GM21367 (cell line): ENCODE measurements around the gene TBC1D8.

Experiments
- ATAC-seq: cut with Tn5 transposase; IDR thresholded peaks from one replicate; pipeline ENCODE4 v1.9.1; 2021; ENCODE audit not compliant: unreplicated experiment

TBC1D8 gene

DNA sequence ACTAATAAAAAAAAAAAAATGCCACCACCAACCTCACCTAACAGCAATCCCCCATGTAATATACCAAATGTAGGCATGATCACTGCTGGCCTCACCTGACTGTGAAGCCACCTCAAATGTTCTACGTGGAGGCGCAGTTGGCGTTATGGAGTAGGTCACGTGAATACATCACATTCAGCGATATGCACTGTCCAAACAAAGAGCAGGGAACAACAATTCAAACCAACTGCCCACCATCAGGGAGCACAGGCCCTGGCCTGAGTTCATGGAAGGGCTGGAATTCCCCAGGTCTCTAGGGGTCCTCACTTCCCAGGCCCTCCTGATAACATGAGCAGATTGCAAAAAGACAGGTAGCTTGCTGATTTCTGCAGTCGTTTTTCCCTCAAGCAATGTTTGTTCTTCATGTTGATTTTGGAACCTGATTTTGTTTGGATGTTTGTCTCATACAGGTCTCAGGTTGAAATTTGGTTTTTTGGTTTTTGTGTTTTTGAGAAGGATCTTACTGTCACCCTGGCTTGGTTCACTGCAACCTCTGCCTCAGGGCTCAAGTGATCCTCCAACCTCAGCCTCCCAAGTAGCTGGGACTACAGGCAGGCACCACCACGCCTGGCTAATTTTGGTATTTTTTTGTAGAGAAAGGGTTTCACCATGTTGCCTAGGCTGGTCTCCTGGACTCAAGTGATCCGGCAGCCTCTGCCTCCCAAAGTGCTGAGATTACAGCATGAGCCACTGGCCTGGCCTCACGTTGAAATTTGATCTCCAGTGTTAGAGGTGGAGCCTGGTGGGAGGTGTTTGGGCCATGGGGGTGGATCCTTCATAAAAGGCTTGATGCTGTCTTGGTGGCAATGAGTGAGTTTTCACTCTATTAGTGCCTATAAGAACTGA is 15.5 kb downstream of the TBC1D8 start:
- ATAC-seq = no peak

DNA sequence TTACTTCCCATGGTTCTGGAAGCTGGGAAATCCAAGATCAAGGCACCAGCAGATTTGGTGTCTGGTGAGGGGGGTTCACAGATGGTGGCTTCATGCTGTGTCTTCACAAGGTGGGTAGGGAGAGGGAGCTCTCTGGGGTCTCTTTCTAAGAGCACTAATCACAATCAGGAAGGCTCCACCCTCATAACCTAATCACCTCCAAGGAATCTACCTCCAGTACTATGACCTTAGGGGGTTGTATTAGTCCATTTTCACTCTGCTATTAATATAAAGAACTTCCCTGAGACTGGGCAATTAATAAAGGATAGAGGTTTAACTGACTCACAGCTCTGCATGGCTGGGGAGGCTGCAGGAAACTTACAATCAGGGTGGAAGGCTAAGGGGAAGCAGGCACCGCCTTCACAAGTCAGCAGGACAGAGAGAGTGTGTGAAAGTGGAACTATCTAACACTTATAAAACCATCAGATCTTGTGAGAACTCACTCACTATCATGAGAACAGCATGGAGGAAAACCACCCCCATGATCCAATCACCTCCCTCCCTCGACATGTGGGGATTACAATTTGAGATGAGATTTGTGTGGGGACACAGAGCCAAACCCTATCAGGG is 17.6 kb downstream of the TBC1D8 start:
- ATAC-seq = no peak

DNA sequence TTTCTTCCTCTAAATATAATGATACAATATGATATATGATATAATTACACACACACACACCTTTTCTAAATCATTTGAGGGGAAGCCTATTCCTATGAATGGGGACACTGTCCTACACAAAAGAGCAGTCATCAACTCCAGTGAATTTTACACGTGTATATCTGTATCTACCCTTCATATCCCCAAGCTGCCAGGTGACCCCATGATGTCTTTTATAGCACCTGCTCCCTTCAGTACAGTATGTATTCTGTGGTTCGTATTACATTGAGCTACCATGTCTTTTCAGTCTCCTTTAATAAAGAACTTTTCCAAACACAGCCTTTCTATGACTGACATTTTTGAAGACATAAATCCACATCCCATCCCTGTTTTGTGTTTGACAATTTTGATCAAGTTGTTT is 19.0 kb downstream of the TBC1D8 start:
- ATAC-seq = no peak

DNA sequence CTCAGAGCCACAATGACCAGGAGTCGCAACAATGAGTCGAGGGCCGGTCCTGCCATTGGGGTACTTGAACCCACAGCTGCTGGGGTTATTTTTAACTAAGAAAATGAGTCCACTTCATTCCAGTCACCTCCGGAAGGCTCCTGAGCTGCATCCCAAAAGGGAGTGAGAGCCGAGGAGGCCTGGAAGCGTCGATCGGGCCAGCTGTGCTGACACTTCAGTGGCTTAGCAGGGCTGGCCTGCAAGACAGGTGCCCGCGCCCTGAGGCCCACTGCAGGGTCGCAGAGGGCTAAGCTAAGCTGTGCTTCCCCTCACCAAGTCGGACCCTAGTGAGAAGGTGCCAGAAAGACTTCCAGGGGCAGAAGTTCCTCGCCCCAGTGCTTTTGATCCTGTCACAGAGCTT is 21.1 kb downstream of the TBC1D8 start:
- ATAC-seq = no peak

DNA sequence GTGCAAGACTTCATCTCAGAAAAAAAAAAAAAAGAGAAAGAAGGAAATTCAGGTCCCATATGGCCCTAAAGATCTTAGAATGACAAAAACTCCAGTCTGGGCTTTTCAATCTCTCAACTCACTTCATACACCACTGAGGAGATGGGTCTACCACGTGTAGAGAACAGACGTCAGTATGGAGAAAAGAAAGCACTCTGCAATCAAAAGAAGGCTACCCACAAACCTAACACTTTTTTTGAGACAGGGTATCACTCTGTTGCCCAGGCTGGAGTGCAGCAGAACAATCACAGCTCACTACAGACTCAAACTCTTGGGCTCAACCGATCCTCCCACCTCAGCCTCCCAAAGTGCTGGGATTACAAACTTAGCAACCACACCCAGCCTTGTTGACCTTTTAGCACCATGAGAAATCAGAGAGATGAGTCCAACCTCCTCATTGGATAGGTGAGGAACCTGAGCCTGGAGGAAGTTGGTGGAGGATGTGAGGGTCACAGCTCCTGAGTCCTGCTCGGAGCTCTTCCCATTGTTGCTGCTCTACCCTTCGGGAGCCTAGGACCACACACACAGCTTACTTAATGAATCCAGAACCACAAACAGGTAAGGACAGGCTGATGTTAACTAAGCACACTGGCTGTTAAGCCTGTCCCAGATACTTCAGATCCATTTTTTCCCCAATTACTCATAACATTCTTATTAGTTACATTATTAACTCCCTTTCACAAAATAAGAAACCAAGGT is 23.7 kb downstream of the TBC1D8 start:
- ATAC-seq = no peak

DNA sequence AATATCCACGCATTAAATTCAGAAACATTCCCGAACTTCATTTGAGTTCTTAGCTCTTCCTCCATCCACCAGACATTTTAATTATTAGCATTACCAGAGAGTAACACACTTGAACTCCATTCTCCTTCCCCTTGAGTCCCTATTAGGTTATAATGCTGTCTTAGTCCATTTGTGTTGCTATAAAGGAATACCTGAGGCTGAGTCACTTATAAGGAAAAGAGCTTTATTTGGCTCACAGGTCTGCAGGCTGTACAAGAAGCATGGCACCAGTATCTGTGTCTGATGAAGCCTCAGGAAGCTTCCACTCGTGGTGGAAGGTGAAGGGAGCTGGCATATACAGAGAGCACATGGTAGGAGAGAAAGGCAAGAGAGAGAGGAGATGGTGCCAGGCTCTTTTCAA is 25.4 kb downstream of the TBC1D8 start:
- ATAC-seq = no peak

DNA sequence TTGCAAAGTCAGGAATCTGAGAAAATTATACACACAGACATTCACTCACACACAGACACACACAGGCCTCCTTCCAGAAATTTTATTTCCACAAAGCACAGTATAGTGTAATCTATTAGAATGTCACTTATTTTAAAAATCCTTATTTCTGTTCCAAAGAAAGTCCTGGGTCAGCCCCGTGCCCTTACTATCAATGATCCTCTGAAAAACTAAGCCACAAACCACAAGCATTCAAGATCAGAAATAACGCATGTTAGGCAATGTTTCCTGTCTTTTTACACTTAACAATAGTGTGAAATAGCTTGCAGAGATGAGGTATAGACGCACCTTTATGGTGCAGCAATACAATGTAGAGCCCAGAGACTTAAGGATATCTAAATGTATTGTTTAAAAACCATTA is 25.8 kb downstream of the TBC1D8 start:
- ATAC-seq = no peak

DNA sequence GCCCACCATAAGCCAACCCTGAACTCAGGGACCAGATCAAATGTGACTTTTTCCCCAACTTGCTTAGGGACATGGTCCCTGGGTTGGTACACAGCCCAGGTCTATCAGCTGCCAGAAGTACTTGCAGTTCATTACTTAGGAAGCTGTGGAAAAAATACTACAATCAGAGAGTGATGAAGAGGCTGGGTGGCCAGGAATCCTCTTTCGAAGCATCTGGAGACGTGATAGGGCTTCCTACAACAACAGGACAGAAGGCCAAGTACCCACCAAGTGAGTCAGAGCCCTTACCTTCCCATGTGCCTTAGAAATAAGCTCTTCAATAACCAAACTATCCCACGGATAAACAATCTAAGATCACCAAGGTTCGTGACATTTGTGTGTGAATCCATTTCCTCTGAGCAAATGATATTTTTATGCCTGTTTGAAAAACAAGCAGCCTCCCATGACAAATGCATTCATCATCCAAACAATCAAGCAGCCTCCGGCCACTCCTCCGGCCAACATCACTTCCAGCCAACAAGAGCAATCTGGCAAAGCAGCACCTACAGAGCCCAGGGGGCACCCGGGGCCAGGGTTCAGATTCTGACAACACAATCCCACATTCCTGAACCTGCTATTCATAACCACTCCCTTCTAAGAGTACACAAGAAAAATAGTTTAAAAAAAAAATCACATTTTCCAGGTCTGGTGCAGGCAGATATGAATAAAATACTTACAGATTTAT is 26.4 kb downstream of the TBC1D8 start:
- ATAC-seq = no peak

DNA sequence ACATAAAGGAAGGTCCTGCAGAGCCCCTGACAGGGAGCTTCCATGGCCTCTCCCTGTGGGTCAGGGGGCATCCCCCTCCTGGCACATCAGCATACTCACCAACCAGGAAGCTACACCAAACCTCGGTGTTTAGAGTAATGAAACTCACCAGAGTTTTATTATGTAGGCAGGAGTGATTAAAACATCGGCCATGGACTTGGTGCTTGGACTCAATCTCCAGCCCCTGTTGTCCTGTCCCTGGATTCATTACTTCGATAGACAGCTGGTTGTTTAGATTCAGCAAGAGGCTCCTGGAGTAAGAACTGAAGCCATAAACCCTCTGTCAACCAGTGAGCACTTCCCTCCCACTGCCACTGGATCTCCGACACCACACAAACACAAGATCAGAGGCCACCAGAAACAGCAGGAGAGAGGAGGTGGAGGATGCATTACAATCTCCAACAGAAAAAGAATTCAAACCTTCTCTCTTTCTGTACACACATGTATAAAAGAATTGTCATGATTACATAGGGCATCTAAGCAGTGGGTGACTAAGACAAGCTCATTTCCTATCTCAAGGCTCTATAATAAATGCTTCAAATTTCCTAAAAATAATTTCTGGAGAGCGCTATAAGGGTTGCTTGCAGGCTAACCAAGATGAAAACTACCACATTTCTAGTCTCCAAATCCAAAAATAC is 27.2 kb downstream of the TBC1D8 start:
- ATAC-seq = no peak

DNA sequence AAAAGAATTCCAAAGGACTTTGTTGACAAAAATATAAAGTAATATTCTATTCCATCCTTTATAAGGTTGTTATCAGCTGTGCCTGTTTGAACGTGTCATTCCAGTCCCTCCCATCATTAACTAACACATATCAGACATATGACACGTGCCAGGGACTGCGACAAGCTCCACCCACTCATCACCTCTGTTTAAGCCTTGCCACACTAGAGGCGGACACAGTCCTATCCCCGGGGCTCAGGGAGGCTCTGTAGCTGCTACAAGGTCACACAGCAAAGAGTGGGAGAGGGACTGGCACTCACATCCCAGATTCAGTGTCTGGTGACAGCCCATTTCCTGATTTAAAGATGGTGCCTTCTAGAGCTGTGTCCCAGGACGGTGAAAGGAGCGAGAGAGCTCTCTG is 30.0 kb downstream of the TBC1D8 start:
- ATAC-seq = no peak

DNA sequence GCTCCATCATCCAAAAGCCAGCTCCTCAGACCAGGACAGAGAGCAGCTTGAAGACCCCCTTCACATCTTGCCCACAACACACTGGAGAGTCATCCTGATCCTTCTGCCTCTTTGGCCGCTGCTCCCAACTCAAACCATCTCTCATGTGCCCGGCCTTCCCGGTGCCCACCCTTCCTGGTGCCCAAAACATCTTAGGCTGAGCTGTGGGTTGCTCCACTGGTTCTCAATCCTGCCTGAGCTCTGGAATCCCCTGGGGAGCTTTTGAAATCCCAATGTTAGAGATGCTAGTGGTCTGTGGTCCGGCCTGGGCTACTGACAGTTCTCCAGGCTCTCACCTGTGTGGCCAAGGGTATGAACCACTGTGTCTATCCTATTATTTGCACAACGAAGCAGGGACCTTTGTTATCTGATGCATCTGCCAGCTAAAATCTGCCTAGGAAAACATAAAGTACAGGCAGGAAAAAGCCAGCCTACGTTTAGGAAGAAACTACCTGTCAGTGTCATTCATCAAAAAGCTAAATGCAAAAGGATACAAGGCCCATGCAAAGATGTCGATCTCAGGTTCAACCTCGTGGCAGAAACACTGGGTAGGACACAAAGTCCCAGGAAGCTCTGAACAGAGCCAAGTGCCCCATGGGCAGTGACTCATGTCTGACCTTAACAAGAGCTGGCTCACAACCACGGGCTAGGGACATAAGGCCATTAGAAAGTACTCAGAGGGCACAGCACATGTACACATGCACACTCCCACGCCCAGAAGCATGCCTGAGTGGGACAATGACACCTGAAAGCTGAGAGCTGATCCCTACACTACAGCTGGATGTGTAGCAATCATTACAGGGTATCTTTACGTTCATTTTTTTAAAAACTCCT is 30.8 kb downstream of the TBC1D8 start:
- ATAC-seq = no peak

DNA sequence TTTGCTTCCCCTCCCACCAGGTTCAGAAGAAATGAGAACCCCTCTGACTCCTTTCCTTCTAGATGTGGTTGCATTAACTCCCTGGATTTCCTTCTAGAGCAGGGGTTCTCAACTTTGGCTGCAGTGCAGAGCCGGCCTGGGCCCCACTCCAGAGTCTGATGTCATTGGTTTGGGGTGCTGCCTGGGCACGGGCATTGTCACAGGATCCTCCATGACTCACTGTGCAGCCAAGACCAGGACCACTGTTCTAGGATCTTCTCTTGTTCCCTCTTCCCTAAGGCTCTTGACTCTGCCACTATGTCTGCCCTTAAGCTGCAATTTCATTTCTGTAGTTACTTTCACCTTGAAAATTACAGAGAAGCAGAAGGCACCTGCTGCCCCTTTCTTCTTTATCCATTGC is 31.8 kb downstream of the TBC1D8 start:
- ATAC-seq = no peak

DNA sequence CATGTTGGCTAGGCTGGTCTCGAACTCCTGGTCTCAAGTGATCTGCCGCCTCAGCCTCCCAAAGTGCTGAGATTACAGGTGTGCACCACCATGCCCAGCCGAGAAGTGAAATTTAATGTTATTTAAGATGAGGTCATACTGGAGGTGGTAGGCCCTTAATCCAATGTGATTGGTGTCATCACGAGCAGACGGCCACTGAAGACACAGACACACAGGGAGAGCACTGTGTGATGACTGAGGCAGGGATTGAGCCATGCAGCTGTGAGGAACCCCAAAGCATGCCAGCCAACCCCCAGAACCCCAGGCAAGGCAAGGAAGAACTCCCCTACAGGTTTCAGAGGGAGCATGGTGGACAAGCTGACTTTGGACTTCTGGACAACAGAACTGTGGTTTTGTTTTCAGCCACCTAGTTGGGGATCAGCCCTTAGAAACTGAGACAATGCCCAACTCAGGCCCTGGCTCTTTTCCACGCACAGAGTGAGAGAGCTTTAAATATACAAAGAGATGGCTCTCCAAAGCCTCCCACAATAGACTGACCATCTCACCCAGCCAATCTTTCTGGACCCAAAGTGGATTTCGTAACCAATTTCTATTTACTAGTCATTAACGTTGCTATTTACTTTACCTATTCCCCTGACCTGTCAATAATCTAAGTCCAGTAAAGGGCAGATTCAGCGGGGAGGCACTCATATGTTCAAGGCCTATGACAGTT is 34.2 kb downstream of the TBC1D8 start:
- no peak for ATAC-seq

DNA sequence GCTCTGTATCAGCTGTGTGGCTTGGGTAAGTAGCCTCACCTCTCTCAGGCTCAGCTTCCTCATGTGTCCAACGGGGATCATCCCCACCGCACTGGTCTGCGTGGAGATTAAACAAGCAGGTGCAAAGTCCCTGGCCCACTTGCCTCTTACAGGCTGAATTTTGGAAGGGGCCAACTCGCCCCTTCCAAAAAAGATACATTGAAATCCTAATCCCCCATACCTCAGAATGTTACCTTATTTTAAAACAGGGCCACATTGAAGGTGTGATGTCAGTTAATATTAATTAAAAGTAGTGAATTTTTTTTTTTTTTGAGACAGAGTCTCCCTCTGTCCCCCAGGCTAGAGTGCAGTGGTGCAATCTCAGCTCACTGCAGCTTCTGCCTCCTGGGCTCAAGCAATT is 34.8 kb downstream of the TBC1D8 start:
- no peak for ATAC-seq

DNA sequence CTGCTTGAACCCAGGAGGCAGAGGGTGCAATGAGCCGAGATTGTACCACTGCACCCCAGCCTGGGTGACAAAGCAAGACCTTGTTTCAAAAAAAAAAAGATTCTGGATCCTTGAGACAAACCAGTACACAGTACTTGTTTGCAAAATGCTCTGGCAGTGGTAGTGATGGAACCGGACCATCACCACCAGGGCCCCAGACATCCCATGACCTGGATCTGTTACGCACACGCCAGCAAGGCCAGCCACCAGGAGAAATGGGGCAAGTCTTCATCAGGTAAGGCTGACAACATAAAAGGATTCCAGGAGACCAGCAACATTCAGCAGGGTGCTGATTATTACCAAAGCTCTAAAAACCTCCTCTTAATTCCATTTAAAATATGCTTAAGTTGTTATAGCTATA is 35.5 kb downstream of the TBC1D8 start:
- ATAC-seq = no peak

DNA sequence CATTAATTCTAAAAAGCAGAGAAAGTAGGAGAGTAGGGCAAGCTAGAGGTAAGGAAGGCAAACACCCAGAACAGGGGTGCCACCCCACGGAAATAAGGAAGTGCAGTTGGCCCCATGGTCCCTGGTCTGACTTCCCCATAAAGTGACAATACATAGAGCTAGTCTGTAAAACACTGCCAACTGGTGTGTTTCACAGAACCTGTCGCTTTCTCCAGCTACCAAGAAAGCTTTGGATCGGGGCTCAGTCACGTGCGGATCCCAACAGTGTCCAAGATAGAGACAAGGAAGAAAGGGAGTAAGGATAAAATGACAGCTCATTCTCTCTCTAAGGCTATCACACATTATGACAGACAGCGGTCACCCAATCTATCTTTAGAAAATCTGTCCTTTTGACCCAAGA is 36.4 kb downstream of the TBC1D8 start:
- no peak for ATAC-seq

DNA sequence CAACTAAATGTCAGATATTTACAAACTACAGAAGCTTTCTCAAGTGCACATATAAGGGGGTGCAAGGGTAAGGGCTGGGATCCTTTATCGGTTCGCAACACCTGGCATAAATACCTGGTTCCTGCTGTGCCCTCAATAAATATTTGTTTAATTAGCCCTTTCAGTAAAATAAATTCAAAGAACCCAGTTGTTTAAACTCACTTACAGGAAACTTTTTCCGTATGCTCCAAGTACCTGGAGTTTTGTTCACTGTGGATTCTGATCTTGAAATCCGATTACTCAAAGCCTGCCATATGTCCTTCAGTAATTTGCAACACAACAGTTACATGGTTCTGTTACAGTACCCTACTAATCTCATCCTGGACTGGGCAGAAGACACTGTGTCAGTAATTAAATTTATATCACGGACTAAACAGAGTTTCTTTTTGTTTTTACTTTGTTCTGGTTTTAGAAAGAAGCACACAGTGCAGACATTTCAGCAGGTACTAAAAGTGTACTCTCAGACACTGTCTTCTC is 36.9 kb downstream of the TBC1D8 start:
- ATAC-seq = no peak

DNA sequence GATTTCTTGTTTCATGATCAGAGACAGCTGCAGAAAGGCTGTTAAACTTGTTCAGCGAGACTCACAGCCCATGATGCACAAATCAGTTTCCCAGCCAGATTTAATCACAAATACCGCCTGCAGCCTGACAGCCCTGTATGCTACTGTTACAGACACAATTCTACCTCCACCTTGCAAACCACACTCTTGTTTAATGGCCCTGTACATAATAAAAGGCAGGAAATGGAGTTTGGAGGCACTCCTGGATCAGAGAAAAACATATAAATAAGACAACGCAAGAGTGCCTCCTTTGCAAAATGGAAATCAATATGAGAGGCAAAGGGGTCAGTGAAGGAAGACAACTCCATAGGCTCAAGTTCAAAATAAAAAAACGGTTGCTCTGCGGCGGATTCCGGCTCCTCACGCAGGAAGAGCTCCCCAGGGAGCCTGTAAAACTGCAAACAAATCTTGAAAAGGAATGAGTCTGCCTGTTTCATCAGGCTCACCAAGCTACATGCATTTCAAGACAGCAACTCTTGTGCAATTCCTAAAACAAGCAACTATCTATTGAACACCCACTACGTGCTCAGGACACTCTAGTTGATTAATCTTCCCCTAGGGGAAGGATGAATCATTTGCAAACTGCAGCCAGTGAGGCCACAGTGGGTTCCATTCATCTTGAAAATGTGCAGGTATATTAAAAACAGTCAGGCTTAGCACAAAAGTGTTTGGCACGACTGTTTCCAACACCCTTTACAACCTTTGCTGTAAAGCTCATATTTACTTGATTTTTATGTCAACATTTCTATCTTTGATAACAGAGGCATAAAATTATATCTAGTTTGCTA is 37.5 kb downstream of the TBC1D8 start:
- no peak for ATAC-seq
